Endothelial cell of umbilical vein (primary cell): Measurements from ENCODE around the gene SCN10A. TPM values are rescaled to one million over a fixed set of nuclear protein-coding genes. Genes with fewer than 3 reads are reported as not detected.
A peak's percentile ranks its signal among the peaks of the same experiment; 100 is the strongest.

Source experiments
- BruUV-seq: library from RNA; stranded (reverse); fragments of 400-500 nt; replicated peaks from 2 replicates; lab custom pipeline; 2021; lab: Mats Ljungman, UMichigan
- CTCF ChIA-PET: fragments of 300-600, 350-600 bp; sonication (Branson Sonifier 250); formaldehyde crosslinking; loops from one replicate; lab custom pipeline; 2021; ENCODE audit warnings: antibody characterized with exemption, inconsistent platforms; lab: Charles Lee
- POLR2A ChIA-PET: fragments of 300-600, 350-600 bp; sonication (Branson Sonifier 250); formaldehyde crosslinking; loops from one replicate; lab custom pipeline; 2021; ENCODE audit warnings: antibody characterized with exemption, inconsistent platforms; lab: Charles Lee
- DNase-seq: peaks from one replicate; pipeline ENCODE4 v3.0.0-alpha.2; 2011; ENCODE audit warnings: low read depth, low spot score
- FAIRE-seq: peaks from 2 replicates; lab custom pipeline; 2011; peaks lifted over from hg19 to GRCh38; lab: Jason Lieb, UNC
- H2AFZ ChIP-seq: 2 replicates; pipeline ENCODE4 v1.6.0; 2012; ENCODE audit warnings: low read depth, low read length, control low read depth, inconsistent platforms
- H3K27ac ChIP-seq: 2 replicates; pipeline ENCODE4 v1.5.1; 2011; ENCODE audit warnings: low read depth, mild to moderate bottlenecking, control low read depth, low read length, moderate library complexity; ENCODE audit not compliant: insufficient read depth
- H3K27me3 ChIP-seq, 2 experiments: 2 replicates each; pipeline versions ENCODE4 v1.6.0 to v1.6.1; 2011; ENCODE audit warnings: low read length in 2 of 2, mixed read lengths in 1 of 2; ENCODE audit not compliant: control insufficient read depth in 2 of 2, insufficient read depth in 2 of 2
- H3K36me3 ChIP-seq, 2 experiments: 2 replicates in 1 of 2; 3 replicates in 1 of 2; pipeline ENCODE4 v1.5.1; 2011; ENCODE audit warnings: low read length in 2 of 2, mild to moderate bottlenecking in 1 of 2, moderate library complexity in 1 of 2; ENCODE audit not compliant: control insufficient read depth in 2 of 2, insufficient read depth in 2 of 2; ENCODE audit errors: extremely low read depth in 1 of 2
- H3K4me1 ChIP-seq: 3 replicates; pipeline ENCODE4 v1.5.1; 2011; ENCODE audit warnings: mild to moderate bottlenecking, low read length; ENCODE audit not compliant: control insufficient read depth, insufficient read depth; ENCODE audit errors: extremely low read depth
- H3K4me2 ChIP-seq: 2 replicates; pipeline ENCODE4 v1.6.1; 2011; ENCODE audit warnings: low read length, control low read depth, mixed read lengths; ENCODE audit not compliant: insufficient read depth
- H3K4me3 ChIP-seq, 3 experiments: fragments of 200-600 bp in 1 of 3; sonication (generic), shearing (Covaris generic) in 1 of 3; replicated peaks in 1 of 3; 2 replicates each; pipeline ENCODE4 v1.5.1; 2011 to 2016; ENCODE audit warnings: control low read depth in 3 of 3, low read length in 3 of 3, mild to moderate bottlenecking in 2 of 3, inconsistent platforms in 1 of 3, low read depth in 1 of 3, moderate library complexity in 1 of 3; ENCODE audit not compliant: insufficient read depth in 1 of 3
- H3K79me2 ChIP-seq: 2 replicates; pipeline ENCODE4 v1.6.0; 2012; ENCODE audit warnings: low read length, inconsistent platforms; ENCODE audit not compliant: control insufficient read depth, insufficient read depth
- H3K9ac ChIP-seq: replicated peaks from 2 replicates; pipeline ENCODE3; 2011; ENCODE audit warnings: low read length, control low read depth; ENCODE audit not compliant: insufficient read depth; ENCODE audit errors: extremely low read depth
- H3K9me1 ChIP-seq: replicated peaks from 3 replicates; pipeline ENCODE4 v1.6.0; 2011; ENCODE audit warnings: mild to moderate bottlenecking, low read length; ENCODE audit not compliant: control insufficient read depth, insufficient read depth; ENCODE audit errors: extremely low read depth
- H3K9me3 ChIP-seq: replicated peaks from 2 replicates; pipeline ENCODE4 v1.5.1; 2012; ENCODE audit warnings: low read length, inconsistent platforms; ENCODE audit not compliant: control insufficient read depth, insufficient read depth
- H4K20me1 ChIP-seq: replicated peaks from 2 replicates; pipeline ENCODE3; 2011; ENCODE audit warnings: mild to moderate bottlenecking, low read length; ENCODE audit not compliant: control insufficient read depth, insufficient read depth; ENCODE audit errors: extremely low read depth
- CTCF ChIP-seq, 2 donors: IDR thresholded peaks; 1 replicate in 1 of 2; 2 replicates in 1 of 2; pipeline ENCODE4 v1.5.1; 2011; ENCODE audit warnings: low read length in 2 of 2, mild to moderate bottlenecking in 2 of 2, moderate library complexity in 2 of 2, control low read depth in 1 of 2, inconsistent platforms in 1 of 2, low read depth in 1 of 2; ENCODE audit not compliant: insufficient read depth in 1 of 2; ENCODE audit errors: extremely low read depth in 1 of 2
- EZH2 ChIP-seq: IDR thresholded peaks from 2 replicates; pipeline ENCODE4 v1.6.1; 2012; ENCODE audit warnings: borderline replicate concordance, low read depth, mild to moderate bottlenecking, moderate library complexity, low read length, inconsistent platforms; ENCODE audit not compliant: severe bottlenecking
- FOS ChIP-seq: IDR thresholded peaks from 2 replicates; pipeline ENCODE4 v1.6.1; 2011; ENCODE audit warnings: mild to moderate bottlenecking, low read length, moderate library complexity, borderline replicate concordance; ENCODE audit not compliant: insufficient read depth
- GATA2 ChIP-seq: IDR thresholded peaks from 2 replicates; pipeline ENCODE4 v1.7.0; 2011; ENCODE audit warnings: low read depth, mild to moderate bottlenecking, moderate library complexity, mixed read lengths, low read length; ENCODE audit not compliant: insufficient read length, insufficient read depth
- JUN ChIP-seq: IDR thresholded peaks from 2 replicates; pipeline ENCODE4 v1.6.1; 2011; ENCODE audit warnings: borderline replicate concordance, low read depth; ENCODE audit not compliant: insufficient read length, insufficient read depth
- MAX ChIP-seq: IDR thresholded peaks from 2 replicates; pipeline ENCODE4 v1.6.1; 2011; ENCODE audit not compliant: insufficient read depth, insufficient read length
- MYC ChIP-seq: IDR thresholded peaks from one replicate; pipeline ENCODE4 v1.6.1; 2011; ENCODE audit warnings: mild to moderate bottlenecking, low read depth, low read length
- POLR2AphosphoS5 ChIP-seq: IDR thresholded peaks from 2 replicates; pipeline ENCODE4 v1.6.1; 2012; ENCODE audit warnings: low read depth, mild to moderate bottlenecking, control low read depth, low read length, moderate library complexity; ENCODE audit not compliant: insufficient read depth
- dilution Hi-C: fragments of 300-500 bp; cut with MboI; formaldehyde crosslinking; loops from one replicate; pipeline ENCODE4 v1.15.0; 2019; ENCODE audit warnings: low sequenced_read_pairs; ENCODE audit not compliant: extremely low pct_ligation_motif_present
- intact Hi-C: fragments of 100-400 bp; cut with micrococcal nuclease; formaldehyde crosslinking; loops from one replicate; pipeline ENCODE4 v1.10.0; 2022
- polyA plus RNA-seq, 4 experiments: library from polyadenylated mRNA; depleted of rRNA in 3 of 4; stranded (reverse) in 3 of 4; unstranded in 1 of 4; fragments of >200 nt; gene quantifications; 2 replicates each; pipeline versions ENCODE4 v1.2.1 to v1.2.3, GENCODE V29; 2011 to 2012; ENCODE audit warnings: missing spikeins in 1 of 4
- total RNA-seq: library from RNA; stranded (reverse); gene quantifications from 2 replicates; pipeline ENCODE4 v1.2.3, GENCODE V29; 2021

Gene SCN10A
- total and polyA plus RNA-seq, 2 donors (not counting 3 experiments of a cell fraction or from before 2014, with no cell fraction given): 0.07 TPM; not detected in 1

- no peaks in the 10 kb centered on the region for H3K9me1 ChIP-seq
- no peak overlapping the region for H3K4me3 ChIP-seq
- no peaks in the 10 kb centered on the region for H3K36me3 ChIP-seq
- TF ChIP-seq CTCF (IDR thresholded peaks at IDR 0.05; ENCODE audit: extremely low read depth in 1 of 2, insufficient read depth in 1 of 2, low read depth in 1 of 2, low read length in 2 of 2): no peak
- peak; percentile 91 for TF ChIP-seq JUN
- no peak for TF ChIP-seq MAX
- TF ChIP-seq POLR2AphosphoS5: peak; percentile 64
- no peak for TF ChIP-seq EZH2
- peak; percentile 77 for TF ChIP-seq GATA2
- TF ChIP-seq FOS: peak; percentile 93
- TF ChIP-seq MYC: no peak
- CTCF ChIA-PET: interaction anchor here (0.9 to 4.8 kb wide), 10 partner anchors 10 to 277 kb away, joined by 3 to 19 read pairs (median 4); no protein-coding TSS in a partner anchor
- no peaks in the 10 kb centered on the region for H3K9me3 ChIP-seq
- peak; percentile 96 for FAIRE-seq
- no peaks in the 10 kb centered on the region for H4K20me1 ChIP-seq
- POLR2A ChIA-PET: no interaction called here
- BruUV-seq: TSS peak; percentile 67
- H3K4me1 ChIP-seq: peaks cover 61% of the 10 kb centered on the region
- dilution Hi-C loops: no loop called here
- peak; percentile 79 for DNase-seq
- H2AFZ ChIP-seq: no peak overlapping the region
- H3K79me2 ChIP-seq: no peaks in the 10 kb centered on the region
- H3K27ac ChIP-seq: peak overlapping the region; percentile 95
- peak overlapping the region; percentile 17 for H3K4me2 ChIP-seq
- intact Hi-C loops: loop anchor here (1.0 to 10.0 kb wide), 4 partner anchors 52 to 422 kb away; no protein-coding TSS in a partner anchor
- no peaks in the 10 kb centered on the region for H3K27me3 ChIP-seq
- peak overlapping the region; percentile 53 for H3K9ac ChIP-seq
These were observed 93.0 kb downstream of the SCN10A start for GRCh38 chr3:38722781-38723568.
